Fibroblast of skin of abdomen (primary cell): Measurements from ENCODE around the gene GUCA2B.

ENCODE experiments used
- DNase-seq: peaks from one replicate; pipeline ENCODE4 v3.0.0-alpha.2; 2013

Gene GUCA2B

DNA sequence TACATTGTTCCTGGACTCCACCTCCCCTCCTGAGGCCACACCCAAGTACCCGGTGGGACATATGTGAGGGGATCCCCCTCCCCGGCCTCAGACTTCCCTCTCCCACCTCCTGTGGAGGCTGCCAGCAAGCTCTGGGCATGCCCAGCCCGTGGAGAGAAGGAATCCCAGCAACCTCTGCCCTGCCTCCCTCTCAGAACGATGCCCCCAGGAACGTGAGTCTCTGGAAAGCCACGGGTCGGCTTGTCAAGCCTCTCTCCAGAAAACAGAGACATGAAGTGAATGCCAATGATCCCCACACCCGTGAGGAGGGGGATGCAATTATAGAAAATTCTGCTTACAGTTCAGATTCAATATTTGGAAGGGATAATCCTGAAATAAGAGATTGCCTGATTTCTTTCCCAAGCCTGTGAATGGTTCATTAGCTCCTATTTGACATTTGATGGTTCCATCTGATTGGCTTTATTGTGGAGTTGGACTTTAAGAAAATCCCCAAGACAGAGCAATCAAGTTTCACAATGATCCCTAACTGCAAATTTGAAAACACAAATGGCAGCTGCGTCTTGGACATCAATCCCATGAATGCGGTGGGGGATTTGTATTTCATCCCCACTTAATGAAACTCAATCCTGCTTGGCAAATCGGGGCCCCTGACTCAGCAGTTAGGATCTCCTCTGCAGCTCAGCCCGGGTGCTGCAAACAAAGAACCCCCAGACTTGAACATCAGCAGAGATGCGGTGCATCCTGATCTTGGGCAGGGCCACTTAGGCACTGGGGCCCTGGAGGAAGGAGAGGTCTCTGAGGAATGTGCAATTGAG lies 9.1 kb upstream of the GUCA2B start:
- no peak for DNase-seq

- no peak for DNase-seq
Measured at GRCh38 chr1:42144711-42145388, 8.4 kb upstream of the GUCA2B start.

DNA sequence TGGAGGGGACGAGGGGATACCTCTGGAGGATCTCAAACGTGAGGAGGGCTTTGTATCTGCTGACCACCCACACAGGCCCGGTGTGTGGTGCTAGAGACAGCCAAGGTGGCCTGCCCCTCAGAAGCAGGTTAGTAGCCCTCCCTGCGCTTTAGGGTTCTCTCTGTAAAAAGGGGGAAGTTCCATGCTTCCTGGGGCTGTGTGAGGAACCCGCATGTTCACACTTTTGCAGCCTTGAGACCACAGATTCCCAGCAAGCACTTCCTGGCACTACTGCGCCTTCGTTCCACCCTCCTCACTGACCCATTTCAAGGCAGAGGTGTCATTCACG lies 7.9 kb upstream of the GUCA2B start:
- no peak for DNase-seq

DNA sequence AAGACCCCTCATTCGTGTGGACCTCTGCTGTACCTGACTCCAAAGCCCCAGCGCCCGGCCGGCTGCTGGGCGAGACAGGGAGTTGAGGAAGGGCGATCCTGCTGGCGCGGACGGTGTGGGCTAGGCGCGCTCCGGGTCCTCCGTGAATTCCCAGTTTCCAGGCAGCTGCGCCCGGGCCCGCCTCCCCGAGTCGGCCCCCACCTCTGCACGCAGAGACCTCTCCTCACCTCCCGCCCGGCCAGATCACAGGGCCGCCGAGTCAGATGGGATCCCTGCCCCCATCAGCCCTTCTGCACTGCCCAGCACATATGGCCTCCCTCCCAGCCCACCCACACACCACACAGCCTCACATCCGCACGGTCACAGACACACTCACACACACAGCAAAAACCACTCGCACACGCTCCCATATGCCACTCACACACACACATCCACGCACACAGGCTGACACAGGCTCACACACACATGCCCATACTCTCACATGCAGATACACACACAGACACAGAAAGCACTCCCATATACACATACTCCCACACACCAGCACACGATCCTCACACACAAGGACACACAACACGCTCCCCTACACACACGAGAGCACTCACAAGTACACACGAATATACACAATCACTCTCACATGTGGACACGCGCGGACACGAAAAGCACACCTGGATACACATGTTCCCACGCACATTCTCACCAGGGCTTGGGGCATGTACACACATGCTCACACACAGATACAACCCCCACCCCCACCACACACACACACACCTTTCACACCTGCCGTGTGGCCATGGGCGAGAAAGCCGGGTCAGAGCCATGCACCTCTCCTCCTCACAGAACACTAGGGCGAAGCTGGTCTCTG lies 7.2 kb upstream of the GUCA2B start:
- DNase-seq = no peak

DNA sequence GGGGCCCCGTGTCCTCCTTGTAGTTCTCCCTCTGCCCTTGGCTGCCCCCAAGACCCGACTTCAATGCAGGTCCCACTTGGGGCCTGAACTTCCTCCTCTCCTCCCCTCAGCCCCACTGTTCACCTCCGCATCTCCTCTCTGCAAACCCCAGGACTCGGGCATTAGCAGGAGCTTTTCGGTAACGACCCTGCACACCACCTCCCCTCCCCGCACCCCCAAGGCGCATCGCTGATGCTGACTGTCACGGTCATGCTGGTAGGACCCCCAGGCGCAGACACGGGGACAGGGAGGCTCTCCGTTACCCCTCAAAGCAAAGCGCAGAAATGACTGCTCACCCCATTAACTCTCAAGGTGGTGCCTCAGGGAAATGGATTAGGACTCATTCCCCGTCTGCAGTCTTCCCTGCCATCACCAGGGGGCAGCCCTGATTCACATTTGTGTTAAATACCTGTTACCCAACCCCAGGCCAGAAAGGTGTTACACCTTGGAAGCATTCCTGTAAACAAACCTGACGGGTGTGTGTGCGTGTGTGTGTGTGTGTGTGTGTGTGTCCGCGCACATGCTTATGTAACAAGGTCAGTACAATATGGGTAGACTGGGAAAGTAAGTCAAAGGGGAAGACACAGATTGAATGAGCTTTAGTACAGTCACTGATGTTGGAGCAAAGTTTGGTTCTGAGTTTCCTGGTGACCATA lies 6.4 kb upstream of the GUCA2B start:
- DNase-seq = peak; percentile 42

DNA sequence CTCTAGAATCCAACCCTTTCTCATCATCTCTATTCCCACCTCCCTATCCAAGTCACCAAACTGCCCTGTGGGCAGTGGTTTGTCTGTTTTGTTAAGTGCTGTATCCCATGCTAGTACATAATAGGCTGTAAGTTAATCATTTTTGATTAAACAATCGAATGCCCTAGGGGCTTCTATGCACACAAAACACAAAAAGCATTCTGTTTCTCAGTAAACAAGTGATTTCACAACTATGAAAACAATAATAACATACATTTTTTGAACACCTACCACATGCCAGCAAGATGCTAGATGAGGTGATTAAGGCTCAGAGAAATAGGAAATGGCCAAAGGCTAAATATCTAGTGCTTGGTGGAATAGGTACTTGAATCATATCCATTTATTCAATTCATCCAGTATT lies 5.0 kb upstream of the GUCA2B start:
- DNase-seq = no peak

- no peak for DNase-seq
Measured at GRCh38 chr1:42150651-42151050, 2.6 kb upstream of the GUCA2B start.

GRCh38 chr1:42152119-42152518 lies 1.1 kb upstream of the GUCA2B start:
- DNase-seq = no peak

DNA sequence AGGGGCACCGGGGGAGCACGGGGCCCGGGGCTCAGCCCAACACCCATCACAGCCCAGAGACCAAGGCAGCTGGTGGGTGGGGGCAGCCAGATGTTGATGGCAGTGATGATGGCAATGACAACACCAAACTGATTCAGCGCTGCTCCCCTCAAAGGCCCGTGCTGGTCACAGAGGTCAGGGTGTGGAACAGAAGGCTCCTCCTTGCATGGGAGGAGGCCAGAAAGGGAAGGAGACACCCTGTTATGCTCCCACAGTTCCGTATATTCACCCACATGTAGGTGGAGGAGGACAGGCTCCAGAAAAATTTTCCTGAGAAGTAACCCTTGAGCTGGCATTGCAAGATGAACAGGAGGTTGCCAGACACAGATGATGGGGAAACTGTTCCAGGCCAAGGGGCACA lies 414 bp downstream of the GUCA2B start:
- no peak for DNase-seq

- no peak for DNase-seq
Measured at GRCh38 chr1:42154685-42155084, 1.5 kb downstream of the GUCA2B start.

- no peak for DNase-seq
Measured at GRCh38 chr1:42155362-42155761, 2.2 kb downstream of the GUCA2B start.

DNA sequence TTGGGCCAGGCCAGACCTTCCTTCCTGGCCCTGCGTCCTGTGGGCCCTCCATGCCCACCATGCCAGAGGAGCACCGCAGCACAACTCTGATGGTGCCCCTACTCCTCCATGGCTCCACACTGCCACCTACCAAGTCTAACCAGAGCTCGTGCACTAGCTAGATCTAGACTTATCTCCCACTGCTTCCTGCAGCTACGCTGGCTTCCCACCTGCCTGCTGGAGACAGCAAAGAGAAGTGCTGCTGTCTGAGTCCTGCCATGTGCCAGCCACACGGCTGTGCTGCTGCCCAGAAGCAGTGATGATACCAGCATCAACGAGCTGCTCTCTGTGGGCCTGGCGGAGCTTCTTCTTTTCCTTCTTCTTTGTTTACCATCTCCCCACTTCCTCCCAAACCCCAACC lies 4.5 kb downstream of the GUCA2B start:
- no peak for DNase-seq

DNA sequence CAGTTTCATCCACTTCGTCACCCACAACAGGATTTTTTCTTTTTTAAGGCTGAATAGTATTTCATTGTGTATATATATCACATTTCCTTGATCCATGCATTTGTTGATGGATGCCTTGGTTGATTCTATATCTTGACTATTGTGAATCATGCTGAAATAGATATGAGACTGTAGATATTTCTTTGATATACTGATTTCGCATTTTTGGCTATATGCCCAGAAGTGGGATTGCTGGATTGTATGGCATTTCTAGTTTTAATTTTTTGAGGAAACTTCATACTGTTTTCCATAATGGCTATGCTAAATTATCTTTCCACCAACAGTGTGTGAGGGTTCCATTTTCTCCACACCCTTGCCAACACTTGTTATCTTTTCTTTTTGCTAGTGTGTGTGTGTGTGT lies 5.0 kb downstream of the GUCA2B start:
- peak; percentile 20 for DNase-seq

- no peak for DNase-seq
Measured at GRCh38 chr1:42162181-42162580, 9.0 kb downstream of the GUCA2B start.

DNA sequence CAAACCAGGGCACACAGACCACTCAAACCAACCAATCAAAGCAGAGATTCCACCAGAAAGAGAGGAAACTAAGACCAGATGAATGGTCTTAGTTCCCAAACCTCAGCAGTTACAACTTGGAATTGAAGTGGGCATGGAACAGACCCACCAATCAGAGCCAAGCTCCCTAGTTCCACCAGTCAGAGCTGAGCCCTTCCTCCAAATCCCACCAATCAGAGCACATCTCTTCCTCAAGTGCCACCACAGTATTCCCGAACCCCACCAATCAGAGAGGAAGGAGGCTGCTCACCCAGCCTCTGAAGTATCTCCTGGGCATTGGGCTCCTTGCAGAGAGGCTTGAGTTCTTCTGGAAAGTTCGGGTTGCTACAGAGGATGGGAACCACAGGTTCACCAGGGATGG lies 9.9 kb downstream of the GUCA2B start:
- DNase-seq = no peak

- no peak for DNase-seq
Measured at GRCh38 chr1:42163536-42164503, 10.6 kb downstream of the GUCA2B start.

DNA sequence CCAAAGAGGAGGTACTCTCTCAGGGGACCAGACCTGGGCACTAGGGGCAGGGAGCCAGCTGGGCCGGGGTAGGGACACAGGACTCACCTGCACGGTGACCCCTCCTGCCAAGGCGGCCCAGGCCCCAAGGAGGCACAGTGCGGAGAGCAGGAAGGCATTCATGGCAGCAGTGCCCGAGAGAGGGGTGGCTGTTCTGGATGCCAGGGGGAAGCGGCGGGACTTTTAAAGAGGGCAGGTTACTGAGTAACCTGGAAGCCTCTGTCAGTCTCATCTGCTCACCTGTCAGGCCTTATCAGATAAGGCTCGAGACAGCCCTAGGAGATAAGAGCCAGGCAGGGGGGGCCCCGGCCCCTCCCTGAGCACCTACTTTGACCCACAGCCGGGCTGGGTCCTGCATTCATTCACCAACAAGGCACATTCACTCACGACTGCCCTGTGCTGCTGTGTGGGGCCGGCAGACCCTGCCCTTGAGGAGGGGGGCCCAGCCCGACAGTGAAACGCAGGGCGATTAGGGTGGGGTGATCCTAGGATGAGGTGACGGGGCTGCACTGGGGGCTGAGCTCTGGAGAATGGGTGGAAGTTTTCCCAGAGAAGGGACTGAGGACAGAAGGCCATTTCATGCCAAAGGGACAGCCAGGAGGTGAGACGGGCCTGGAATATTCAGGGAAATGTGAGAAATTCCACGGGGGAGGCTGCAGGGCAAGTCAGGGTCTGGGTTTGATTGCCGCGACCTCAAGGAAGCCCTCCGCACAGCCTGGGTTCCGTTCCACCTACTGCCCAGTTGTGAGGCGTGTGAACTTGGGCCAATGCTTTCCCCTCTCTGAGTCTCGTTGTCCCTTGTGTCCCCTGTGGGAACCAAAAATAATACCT lies 11.6 kb downstream of the GUCA2B start, which contains the start of gene GUCA2A:
GUCA2A (minus strand) TSS at position 195 of the 870 bp plus-strand sequence; CDS start at position 162, 33 bp downstream.
- no peak for DNase-seq

DNA sequence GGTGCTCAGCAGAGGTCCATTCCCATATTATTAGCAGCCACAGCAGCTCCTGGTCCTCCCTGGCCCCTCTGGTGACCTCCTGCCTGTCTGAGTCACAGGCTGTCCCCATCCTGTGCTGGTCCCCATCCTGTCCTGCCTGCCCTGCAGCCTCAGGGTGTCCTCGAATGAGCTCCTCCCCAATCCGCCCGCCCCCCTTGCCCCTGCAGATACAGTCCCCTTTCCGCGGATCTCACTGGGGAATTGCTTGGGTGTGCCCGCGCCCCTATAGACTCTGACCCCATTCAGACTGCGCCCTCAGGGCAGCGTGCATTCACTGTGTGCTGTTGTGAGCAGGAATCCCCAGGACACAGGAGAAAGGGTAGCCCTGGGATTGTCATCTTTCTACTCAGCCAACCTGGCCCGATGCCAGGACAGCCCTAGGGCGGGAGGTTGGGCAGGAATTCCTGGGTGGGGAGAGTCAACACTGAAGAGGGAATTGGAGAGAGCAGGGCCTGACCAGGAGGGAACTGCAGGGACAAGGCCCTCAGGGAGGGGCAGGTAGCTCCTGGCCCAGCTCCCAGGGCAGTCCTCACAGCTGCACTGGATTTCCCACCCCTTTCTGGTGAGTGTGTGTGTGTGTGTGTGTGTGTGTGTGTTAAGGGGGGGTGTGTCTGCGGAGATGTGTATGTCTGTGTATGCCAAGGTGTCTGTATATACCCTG lies 12.5 kb downstream of the GUCA2B start:
- peak; percentile 53 for DNase-seq

GRCh38 chr1:42167611-42168390 lies 14.6 kb downstream of the GUCA2B start:
- no peak for DNase-seq
